ENCODE data around the gene ATN1.

The ATN1 gene

DNA sequence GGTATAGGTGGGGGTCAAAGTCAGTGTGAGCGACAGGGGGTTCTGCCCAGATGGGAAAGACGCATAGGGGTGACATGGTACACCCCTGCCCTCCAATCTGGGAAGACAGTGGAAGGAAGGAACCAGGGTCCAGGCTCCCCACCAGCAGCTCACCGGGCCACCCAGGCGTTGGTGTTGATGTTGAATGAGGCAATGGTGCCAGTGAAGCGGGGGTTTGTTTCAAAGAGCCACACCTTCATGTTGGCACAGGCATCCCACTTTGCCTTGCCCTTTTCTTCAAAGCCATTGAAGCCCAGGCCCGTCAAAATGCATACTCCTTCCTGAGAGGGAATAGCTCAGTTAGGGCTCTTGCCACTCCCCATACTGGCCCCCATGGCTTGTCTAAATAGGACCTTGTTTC lies 50.4 kb downstream of the ATN1 start:
- Histone ChIP-seq H3K36me3 (ENCODE audit: control insufficient read depth in 1 of 2, insufficient read depth in 2 of 2, low read length in 2 of 2) (peaks cover 55 to 84% of the 10 kb centered on the region in 2 donors), H3K4me3 (ENCODE audit: low read depth in 1 of 2, low read length in 2 of 2) (no peak overlapping the region), H3K9me3 (ENCODE audit: control insufficient read depth in 1 of 2, low read length in 2 of 2) (no peaks in the 10 kb centered on the region), H3K9ac (ENCODE audit: low read depth in 1 of 2, low read length in 2 of 2) (no peak overlapping the region), H3K27me3 (ENCODE audit: control insufficient read depth in 1 of 2, insufficient read depth in 2 of 2, low read length in 2 of 2) (no peaks in the 10 kb centered on the region), H3K4me1 (ENCODE audit: control insufficient read depth in 1 of 2, insufficient read depth in 2 of 2, low read length in 2 of 2) (peaks cover 34 to 42% of the 10 kb centered on the region in 2 donors), H3K27ac (ENCODE audit: low read depth, low read length) (no peak overlapping the region)

GRCh38 chr12:6978611-6979011 lies 50.9 kb downstream of the ATN1 start:
- Histone ChIP-seq H3K36me3 (ENCODE audit: control insufficient read depth in 1 of 2, insufficient read depth in 2 of 2, low read length in 2 of 2) (peaks cover 58 to 84% of the 10 kb centered on the region in 2 donors), H3K27me3 (ENCODE audit: control insufficient read depth in 1 of 2, insufficient read depth in 2 of 2, low read length in 2 of 2) (no peaks in the 10 kb centered on the region), H3K4me3 (ENCODE audit: low read depth in 1 of 2, low read length in 2 of 2) (no peak overlapping the region), H3K9me3 (ENCODE audit: control insufficient read depth in 1 of 2, low read length in 2 of 2) (no peaks in the 10 kb centered on the region), H3K4me1 (ENCODE audit: control insufficient read depth in 1 of 2, insufficient read depth in 2 of 2, low read length in 2 of 2) (peaks cover 37 to 42% of the 10 kb centered on the region in 2 donors), H3K27ac (ENCODE audit: low read depth, low read length) (no peak overlapping the region), H3K9ac (ENCODE audit: low read depth in 1 of 2, low read length in 2 of 2) (no peak overlapping the region)

DNA sequence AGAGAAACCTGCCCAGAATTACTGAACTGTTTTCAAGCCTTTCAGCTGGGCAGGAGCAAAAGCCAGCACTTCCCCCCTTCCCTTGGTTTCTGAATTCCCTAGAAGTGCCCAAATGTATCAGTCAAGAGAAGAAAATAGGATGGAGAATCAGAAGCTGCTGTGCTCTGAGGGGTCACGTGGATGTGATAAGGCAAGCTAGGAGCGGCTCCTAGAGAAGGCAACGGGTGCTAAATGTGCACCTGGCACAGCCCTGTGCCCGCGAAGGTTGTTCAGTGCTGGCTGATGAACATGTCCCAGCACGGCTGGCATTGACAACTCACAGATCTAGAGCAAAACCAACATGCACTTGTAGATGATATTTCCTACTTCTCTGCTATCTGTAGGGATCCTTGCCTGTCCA lies 51.3 kb downstream of the ATN1 start:
- no peak overlapping the region for H3K27ac ChIP-seq (ENCODE audit: low read depth, low read length)
- H3K9me3 ChIP-seq (ENCODE audit: control insufficient read depth in 1 of 2, low read length in 2 of 2) = no peaks in the 10 kb centered on the region
- H3K27me3 ChIP-seq (ENCODE audit: control insufficient read depth in 1 of 2, insufficient read depth in 2 of 2, low read length in 2 of 2) = no peaks in the 10 kb centered on the region
- no peak overlapping the region for H3K9ac ChIP-seq (ENCODE audit: low read depth in 1 of 2, low read length in 2 of 2)
- H3K4me3 ChIP-seq (ENCODE audit: low read depth in 1 of 2, low read length in 2 of 2) = no peak overlapping the region
- peaks cover 58 to 80% of the 10 kb centered on the region in 2 donors for H3K36me3 ChIP-seq (ENCODE audit: control insufficient read depth in 1 of 2, insufficient read depth in 2 of 2, low read length in 2 of 2)
- H3K4me1 ChIP-seq (ENCODE audit: control insufficient read depth in 1 of 2, insufficient read depth in 2 of 2, low read length in 2 of 2) = peaks cover 37 to 42% of the 10 kb centered on the region in 2 donors

GRCh38 chr12:6979453-6979852 lies 51.7 kb downstream of the ATN1 start:
- Histone ChIP-seq H3K4me3 (ENCODE audit: low read depth in 1 of 2, low read length in 2 of 2) (no peak overlapping the region), H3K36me3 (ENCODE audit: control insufficient read depth in 1 of 2, insufficient read depth in 2 of 2, low read length in 2 of 2) (peaks cover 57 to 75% of the 10 kb centered on the region in 2 donors), H3K27me3 (ENCODE audit: control insufficient read depth in 1 of 2, insufficient read depth in 2 of 2, low read length in 2 of 2) (no peaks in the 10 kb centered on the region), H3K9ac (ENCODE audit: low read depth in 1 of 2, low read length in 2 of 2) (no peak overlapping the region), H3K9me3 (ENCODE audit: control insufficient read depth in 1 of 2, low read length in 2 of 2) (no peaks in the 10 kb centered on the region), H3K4me1 (ENCODE audit: control insufficient read depth in 1 of 2, insufficient read depth in 2 of 2, low read length in 2 of 2) (peaks cover 41 to 47% of the 10 kb centered on the region in 2 donors), H3K27ac (ENCODE audit: low read depth, low read length) (no peak overlapping the region)

- Histone ChIP-seq H3K4me1 (ENCODE audit: control insufficient read depth in 1 of 2, insufficient read depth in 2 of 2, low read length in 2 of 2) (peaks cover 41 to 50% of the 10 kb centered on the region in 2 donors), H3K27me3 (ENCODE audit: control insufficient read depth in 1 of 2, insufficient read depth in 2 of 2, low read length in 2 of 2) (no peaks in the 10 kb centered on the region), H3K36me3 (ENCODE audit: control insufficient read depth in 1 of 2, insufficient read depth in 2 of 2, low read length in 2 of 2) (peaks cover 50 to 69% of the 10 kb centered on the region in 2 donors), H3K27ac (ENCODE audit: low read depth, low read length) (no peak overlapping the region), H3K9me3 (ENCODE audit: control insufficient read depth in 1 of 2, low read length in 2 of 2) (no peaks in the 10 kb centered on the region), H3K9ac (ENCODE audit: low read depth in 1 of 2, low read length in 2 of 2) (no peak overlapping the region), H3K4me3 (ENCODE audit: low read depth in 1 of 2, low read length in 2 of 2) (no peak overlapping the region)
Measured at GRCh38 chr12:6980075-6980474, 52.3 kb downstream of the ATN1 start.

DNA sequence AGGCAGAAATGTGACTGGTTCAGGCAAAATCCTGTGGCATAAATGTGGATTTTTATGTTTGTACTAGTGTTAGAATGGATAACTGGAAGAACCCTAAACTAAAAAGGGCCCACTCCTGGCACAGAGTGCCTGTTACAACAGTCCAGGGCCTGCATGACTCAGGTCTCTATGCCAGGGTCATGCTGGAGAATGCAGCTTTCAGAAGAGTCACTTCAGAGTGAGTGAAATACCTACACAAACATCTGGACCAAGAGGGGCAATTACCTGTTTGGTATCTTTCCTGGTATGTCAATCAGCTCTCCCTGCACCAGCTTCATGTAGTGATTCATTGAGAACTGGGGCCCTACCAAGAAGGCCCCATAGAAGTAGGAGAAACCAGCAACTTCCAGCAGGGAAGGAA lies 53.0 kb downstream of the ATN1 start:
- no peaks in the 10 kb centered on the region for H3K27me3 ChIP-seq (ENCODE audit: control insufficient read depth in 1 of 2, insufficient read depth in 2 of 2, low read length in 2 of 2)
- no peak overlapping the region for H3K9ac ChIP-seq (ENCODE audit: low read depth in 1 of 2, low read length in 2 of 2)
- peaks cover 44 to 63% of the 10 kb centered on the region in 2 donors for H3K36me3 ChIP-seq (ENCODE audit: control insufficient read depth in 1 of 2, insufficient read depth in 2 of 2, low read length in 2 of 2)
- peak overlapping the region; percentile 33 for H3K27ac ChIP-seq (ENCODE audit: low read depth, low read length)
- no peaks in the 10 kb centered on the region for H3K9me3 ChIP-seq (ENCODE audit: control insufficient read depth in 1 of 2, low read length in 2 of 2)
- peak overlapping the region in 1 of 2 donors; percentile 5 for H3K4me3 ChIP-seq (ENCODE audit: low read depth in 1 of 2, low read length in 2 of 2)
- H3K4me1 ChIP-seq (ENCODE audit: control insufficient read depth in 1 of 2, insufficient read depth in 2 of 2, low read length in 2 of 2) = peaks cover 41 to 50% of the 10 kb centered on the region in 2 donors

GRCh38 chr12:6981152-6982052 lies 53.6 kb downstream of the ATN1 start:
- peak overlapping the region in 1 of 2 donors; percentile 5 for H3K4me3 ChIP-seq (ENCODE audit: low read depth in 1 of 2, low read length in 2 of 2)
- H3K4me1 ChIP-seq (ENCODE audit: control insufficient read depth in 1 of 2, insufficient read depth in 2 of 2, low read length in 2 of 2) = peaks cover 44 to 50% of the 10 kb centered on the region in 2 donors
- no peaks in the 10 kb centered on the region for H3K27me3 ChIP-seq (ENCODE audit: control insufficient read depth in 1 of 2, insufficient read depth in 2 of 2, low read length in 2 of 2)
- peaks cover 44 to 56% of the 10 kb centered on the region in 2 donors for H3K36me3 ChIP-seq (ENCODE audit: control insufficient read depth in 1 of 2, insufficient read depth in 2 of 2, low read length in 2 of 2)
- peak overlapping the region; percentile 33 for H3K27ac ChIP-seq (ENCODE audit: low read depth, low read length)
- peak overlapping the region in 1 of 2 donors; percentile 44 for H3K9ac ChIP-seq (ENCODE audit: low read depth in 1 of 2, low read length in 2 of 2)
- no peaks in the 10 kb centered on the region for H3K9me3 ChIP-seq (ENCODE audit: control insufficient read depth in 1 of 2, low read length in 2 of 2)

- Histone ChIP-seq H3K36me3 (ENCODE audit: control insufficient read depth in 1 of 2, insufficient read depth in 2 of 2, low read length in 2 of 2) (peaks cover 34 to 45% of the 10 kb centered on the region in 2 donors), H3K4me1 (ENCODE audit: control insufficient read depth in 1 of 2, insufficient read depth in 2 of 2, low read length in 2 of 2) (peaks cover 45 to 50% of the 10 kb centered on the region in 2 donors), H3K27ac (ENCODE audit: low read depth, low read length) (no peak overlapping the region), H3K9me3 (ENCODE audit: control insufficient read depth in 1 of 2, low read length in 2 of 2) (no peaks in the 10 kb centered on the region), H3K4me3 (ENCODE audit: low read depth in 1 of 2, low read length in 2 of 2) (no peak overlapping the region), H3K9ac (ENCODE audit: low read depth in 1 of 2, low read length in 2 of 2) (no peak overlapping the region), H3K27me3 (ENCODE audit: control insufficient read depth in 1 of 2, insufficient read depth in 2 of 2, low read length in 2 of 2) (no peaks in the 10 kb centered on the region)
Measured at GRCh38 chr12:6982532-6982931, 54.8 kb downstream of the ATN1 start.

DNA sequence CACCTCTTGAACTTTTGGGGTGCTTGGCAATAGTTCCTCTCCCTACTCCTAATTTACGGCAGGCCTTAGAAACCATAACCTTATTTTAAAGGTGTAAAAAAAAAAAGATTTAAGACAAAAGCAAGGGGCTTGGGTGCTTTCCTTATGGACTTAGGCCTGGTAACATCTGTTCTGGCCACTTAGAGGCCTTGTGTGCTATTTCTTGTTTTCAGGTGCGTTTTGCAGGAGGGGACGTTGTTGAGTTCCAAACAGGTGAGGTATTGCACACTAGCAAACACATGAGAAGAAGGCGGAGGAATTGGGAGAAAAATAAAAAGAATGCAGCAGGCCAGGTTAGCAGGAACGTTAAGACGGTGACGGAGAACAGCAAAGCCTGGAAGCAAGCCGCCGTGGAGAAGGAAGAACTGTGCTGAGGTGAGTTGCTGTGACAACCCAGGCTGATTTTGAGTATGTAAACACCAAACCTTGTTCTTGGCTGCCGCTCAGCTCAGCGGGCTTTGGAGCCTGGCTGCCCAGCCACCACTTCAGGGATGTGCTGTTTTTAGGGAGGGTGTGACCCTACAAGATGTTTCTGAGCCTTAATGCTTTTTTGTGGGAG lies 60.3 kb downstream of the ATN1 start:
- H3K27ac ChIP-seq (ENCODE audit: low read depth, low read length) = no peak overlapping the region
- H3K9ac ChIP-seq (ENCODE audit: low read depth in 1 of 2, low read length in 2 of 2) = no peak overlapping the region
- H3K4me3 ChIP-seq (ENCODE audit: low read depth in 1 of 2, low read length in 2 of 2) = no peak overlapping the region
- no peaks in the 10 kb centered on the region for H3K27me3 ChIP-seq (ENCODE audit: control insufficient read depth in 1 of 2, insufficient read depth in 2 of 2, low read length in 2 of 2)
- H3K4me1 ChIP-seq (ENCODE audit: control insufficient read depth in 1 of 2, insufficient read depth in 2 of 2, low read length in 2 of 2) = peaks cover 21 to 27% of the 10 kb centered on the region in 2 donors
- no peaks in the 10 kb centered on the region for H3K9me3 ChIP-seq (ENCODE audit: control insufficient read depth in 1 of 2, low read length in 2 of 2)
- H3K36me3 ChIP-seq (ENCODE audit: control insufficient read depth in 1 of 2, insufficient read depth in 2 of 2, low read length in 2 of 2) = peaks cover 4 to 12% of the 10 kb centered on the region in 2 donors
